ENCODE measurements around the gene ZNF775.
"Not testable (repeated sequence)": the region's sequence is repeated elsewhere in the genome, so short reads cannot be mapped to it uniquely, and the experiment has no call there.

The ZNF775 gene

DNA sequence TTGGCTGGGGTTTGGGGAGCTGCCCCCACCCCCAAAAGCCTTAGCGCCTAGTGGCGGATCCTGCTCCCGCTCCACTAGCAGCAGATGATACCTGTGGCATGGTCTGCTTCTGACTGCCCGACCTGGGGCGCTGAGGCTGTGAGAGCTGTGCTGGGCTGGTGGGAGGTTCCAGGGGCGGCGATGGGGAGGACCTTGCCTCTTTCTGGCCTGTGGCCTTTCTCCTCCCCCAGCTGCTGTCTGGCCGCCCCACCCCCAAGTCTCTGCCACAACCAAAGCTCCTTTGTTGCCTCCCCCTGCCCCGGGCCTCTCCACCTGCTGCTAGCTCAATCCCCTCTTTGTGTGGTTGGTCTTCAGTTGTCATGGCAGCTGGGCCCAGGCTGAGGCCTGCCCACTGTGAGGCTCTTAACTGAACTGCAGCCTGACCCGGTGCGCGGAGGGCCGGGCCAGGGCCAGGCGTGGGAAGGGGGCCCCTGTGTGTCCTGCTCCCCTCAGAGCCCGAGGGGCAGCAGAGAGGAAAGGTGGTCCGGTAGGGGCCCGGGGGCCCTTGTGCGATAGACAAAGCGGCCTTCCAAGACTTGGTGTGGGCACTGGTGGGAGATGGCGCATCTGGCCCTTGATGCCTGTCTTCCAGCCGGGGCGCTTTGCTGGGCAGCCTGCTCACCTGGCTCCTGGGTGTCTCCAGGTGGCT is 4.7 kb downstream of the ZNF775 start:
- peak; percentile 94 for DNase-seq

DNA sequence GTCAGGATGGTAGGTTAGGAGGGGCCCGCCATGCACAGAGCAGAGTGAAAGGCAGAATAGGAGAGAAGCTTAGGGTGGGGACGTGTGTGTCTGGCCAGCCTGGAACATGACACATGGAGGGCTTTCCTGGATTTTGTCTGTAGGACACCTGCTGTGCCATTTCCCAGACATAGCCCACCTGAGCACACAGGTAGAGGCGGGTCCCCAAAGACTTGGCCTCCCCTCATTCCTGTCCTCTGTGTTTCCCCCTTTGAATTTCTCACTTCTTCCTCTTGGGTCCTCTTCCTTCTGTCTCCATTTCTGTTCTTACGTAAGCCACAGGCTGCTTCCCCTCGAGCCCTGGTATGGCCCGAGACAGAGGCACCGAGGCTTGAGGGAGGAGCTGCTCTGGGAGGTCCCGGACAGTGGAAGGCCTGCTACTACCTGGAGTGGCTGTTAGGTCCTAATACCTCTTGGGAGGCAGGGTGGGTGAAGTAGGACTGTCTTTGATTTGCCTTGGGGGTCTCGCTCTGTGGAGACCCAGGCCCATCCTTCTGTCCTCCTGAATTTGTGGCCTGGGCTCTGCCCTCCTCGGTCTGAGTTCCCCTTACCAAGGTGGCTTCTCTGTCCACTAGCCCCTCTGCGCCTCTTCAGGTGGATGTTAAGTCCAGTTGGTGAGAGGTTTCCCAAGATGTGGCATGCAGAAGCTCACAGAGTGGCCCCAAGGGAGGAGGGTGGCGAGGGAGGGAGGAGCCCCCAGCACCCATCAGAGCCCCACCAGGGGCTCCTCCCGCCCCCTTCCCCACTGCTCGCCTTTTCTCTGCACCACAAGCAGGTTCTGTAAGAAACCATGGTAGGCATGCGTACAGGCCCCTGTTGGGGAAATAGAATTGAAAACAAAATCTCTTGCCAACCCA is 5.5 kb downstream of the ZNF775 start:
- no peak for DNase-seq

DNA sequence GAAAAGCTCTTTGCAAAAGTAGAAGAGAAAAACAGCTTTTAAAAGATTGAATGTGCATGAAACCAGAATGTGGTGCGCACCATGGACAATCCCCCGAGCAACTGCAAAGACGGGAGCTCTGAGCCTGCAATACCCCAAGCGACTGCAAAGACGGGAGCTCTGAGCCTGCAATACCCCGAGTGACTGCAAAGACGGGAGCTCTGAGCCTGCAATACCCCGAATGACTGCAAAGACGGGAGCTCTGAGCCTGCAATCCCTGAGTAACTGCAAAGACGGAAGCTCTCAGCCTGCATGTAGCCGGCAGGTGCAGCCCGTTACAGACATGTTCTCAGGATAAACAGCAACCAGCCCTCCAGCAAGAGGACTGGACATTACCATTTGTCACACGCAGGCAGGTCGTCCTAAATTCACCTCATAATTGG is 6.2 kb downstream of the ZNF775 start:
- peak; percentile 31 for DNase-seq

DNA sequence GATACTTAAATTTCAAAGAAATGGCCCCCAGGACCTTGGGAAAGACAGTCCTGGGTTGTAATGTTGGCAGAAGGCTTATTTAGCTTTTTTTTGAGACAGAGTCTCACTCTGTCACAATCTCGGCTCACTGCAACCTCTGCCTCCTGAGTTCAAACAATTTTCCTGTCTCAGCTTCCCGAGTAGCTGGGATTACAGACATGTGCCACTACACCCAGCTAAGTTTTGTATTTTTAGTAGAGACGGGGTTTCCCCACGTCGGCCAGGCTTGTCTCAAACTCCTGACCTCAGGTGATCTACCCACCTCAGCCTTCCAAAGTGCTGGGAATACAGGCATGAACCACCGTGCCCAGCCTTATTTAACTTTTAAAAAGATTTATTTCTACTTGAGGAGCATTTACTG is 6.8 kb downstream of the ZNF775 start:
- not testable (repeated sequence) for DNase-seq

DNA sequence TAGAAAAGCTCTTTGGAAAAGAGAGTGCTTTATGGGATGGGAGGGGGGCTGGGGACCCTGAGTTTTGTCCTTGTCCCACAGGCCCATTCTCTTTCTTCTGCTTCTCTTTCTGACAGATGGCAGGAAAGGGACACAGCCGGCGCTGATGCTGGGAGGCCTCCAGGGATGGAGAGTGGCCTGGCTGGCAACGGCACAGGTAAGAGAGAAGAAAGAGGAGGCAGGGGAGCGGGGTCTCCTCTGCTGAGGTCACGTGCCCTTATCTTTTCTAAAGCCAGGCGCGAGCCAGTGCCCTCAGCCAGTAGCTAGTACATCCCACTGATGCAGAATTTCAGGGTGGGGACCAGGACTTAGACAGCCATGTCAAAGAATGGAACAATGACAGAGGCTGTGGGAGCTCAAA is 9.2 kb downstream of the ZNF775 start:
- no peak for DNase-seq

DNA sequence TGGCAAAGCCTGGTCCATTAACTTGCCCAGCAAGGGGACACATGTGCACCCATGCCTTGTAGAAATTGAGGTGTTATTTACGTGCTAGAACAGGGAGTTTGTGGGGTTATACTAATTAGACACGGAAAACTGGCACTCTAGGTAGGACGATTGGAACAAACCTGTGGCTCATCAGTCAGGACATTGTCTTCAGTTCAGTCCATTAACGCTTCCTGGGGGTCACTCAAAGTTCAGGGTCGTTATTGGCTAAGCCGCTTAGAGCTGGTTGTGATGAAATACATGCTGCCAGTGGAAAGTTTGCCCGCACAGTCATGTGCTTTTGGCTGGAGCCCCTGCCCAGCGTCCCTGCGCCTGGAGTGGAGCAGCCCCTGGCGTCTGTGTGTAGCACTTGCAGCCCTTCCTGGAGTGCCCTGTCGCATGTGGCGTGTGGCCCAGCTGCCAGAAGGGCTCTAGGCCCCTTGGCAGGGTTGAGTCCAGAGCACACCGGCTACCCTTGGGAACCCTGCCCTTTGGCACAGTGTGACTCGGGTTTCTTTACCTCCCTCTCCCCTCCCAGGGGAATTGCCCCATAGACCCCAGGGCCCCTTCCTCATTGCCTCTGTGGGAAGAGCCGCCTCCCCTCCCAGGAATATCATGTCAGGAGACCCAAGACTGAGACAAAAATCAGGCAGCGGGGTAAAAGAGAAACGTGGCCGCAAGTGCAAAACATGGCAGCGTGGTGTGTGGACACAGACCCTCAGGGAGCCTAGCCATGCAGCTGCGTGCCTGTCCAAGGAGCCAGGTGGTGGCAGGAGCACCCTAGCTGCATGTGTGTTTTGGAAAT is 9.8 kb downstream of the ZNF775 start:
- peak; percentile 56 for DNase-seq

DNA sequence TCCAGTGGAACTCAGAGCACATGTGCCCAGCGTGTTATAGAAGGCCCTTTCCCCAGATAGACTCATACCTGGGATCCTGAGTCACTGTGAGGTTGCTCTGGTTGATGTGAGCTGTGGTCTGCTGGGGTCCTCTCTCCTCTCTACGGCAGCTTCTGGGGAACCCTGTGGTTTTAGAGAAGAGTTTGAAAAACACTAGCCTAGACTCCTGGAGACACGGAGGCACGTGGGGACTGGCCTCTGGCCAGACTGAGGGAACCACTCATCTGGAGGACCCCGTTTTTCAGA is 10.3 kb downstream of the ZNF775 start:
- DNase-seq, result no peak

DNA sequence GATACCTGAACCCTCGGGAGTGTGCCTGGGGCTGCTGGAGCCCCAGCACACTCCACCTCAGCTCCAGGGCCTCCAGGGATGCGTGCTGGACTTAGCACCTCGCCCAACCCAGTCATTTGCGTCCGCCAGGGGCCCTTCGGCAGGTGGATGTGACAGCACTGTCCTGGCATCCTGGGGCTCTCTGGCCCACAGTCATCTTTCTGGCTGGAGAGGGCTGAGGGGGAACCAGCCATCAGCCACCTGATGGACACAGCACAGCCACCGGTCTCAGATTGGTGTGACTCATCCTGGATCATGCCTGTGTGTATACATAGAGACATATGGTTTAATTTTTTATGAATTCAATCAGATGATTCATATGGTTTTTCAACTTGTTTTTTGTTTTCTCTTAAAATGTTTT is 11.1 kb downstream of the ZNF775 start:
- no peak for DNase-seq

DNA sequence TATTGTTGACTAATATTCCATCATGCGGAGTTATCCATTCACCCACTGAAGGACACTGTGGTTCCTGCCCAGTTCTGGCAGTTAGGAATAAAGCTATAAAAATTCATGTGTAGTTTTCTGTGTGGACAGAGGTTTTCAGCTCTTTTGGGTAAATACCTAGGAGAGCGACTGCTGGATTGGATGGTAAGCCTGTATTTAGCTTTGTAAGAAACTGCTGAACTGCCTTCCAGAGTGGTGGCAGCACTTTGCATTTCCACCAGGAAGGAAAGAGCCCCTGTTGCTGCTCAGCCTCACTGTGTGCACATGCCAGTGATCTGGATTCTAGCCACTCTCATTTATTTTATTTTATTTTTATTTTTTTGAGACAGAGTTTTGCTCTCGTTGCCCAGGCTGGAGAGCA is 14.2 kb downstream of the ZNF775 start:
- DNase-seq, result no peak

DNA sequence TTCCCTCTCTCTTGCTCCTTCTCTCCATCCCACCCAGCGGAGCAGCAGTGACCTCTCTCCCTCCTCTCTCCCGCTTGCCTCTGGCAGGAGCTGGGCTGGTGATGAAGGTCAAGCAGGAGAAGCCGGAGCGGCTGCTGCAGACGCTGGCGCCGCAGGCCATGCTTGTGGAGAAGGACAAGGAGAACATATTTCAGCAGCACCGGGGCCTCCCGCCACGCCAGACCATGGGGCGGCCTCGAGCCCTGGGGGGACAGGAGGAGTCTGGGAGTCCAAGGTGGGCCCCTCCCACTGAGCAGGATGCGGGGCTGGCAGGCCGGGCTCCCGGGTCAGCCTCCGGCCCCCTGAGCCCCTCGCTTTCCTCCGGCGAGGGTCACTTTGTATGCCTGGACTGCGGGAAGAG is 17.3 kb downstream of the ZNF775 start:
- no peak for DNase-seq

DNA sequence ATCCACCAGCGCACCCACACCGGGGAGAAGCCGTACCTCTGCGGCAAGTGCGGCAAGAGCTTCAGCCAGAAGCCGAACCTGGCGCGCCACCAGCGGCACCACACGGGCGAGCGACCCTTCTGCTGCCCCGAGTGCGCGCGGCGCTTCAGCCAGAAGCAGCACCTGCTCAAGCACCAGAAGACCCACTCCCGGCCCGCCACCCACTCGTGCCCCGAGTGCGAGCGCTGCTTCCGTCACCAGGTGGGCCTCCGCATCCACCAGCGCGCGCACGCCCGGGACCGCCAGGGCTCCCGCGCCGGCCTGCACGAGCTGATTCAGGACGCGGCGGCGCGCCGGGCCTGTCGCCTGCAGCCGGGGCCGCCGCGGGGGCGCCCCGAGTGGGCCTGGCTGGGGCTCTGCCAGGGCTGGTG is 17.7 kb downstream of the ZNF775 start:
- no peak for DNase-seq

DNA sequence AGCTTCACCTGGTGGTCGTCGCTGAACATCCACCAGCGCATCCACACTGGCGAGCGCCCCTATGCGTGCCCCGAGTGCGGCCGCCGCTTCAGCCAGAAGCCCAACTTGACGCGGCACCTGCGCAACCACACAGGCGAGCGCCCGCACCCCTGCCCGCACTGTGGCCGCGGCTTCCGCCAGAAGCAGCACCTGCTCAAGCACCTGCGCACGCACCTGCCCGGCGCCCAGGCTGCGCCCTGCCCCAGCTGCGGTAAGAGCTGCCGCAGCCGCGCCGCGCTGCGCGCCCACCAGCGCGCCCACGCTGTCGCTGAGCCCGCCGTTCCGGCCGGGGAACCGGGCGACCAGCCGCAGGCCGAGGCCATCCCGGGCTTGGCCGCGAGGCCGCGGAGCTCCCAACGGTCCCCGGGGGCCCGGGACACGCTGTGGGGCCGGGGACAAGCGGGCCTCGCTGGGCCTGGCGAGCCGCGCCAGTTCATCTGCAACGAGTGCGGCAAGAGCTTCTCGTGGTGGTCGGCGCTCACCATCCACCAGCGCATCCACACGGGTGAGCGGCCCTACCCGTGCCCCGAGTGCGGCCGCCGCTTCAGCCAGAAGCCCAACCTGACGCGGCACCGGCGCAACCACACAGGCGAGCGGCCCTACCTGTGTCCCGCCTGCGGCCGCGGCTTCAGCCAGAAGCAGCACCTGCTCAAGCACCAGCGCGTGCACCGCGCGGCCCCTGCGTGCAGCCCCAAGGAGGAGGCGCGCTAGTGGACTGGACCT is 18.4 kb downstream of the ZNF775 start:
- no peak for DNase-seq

DNA sequence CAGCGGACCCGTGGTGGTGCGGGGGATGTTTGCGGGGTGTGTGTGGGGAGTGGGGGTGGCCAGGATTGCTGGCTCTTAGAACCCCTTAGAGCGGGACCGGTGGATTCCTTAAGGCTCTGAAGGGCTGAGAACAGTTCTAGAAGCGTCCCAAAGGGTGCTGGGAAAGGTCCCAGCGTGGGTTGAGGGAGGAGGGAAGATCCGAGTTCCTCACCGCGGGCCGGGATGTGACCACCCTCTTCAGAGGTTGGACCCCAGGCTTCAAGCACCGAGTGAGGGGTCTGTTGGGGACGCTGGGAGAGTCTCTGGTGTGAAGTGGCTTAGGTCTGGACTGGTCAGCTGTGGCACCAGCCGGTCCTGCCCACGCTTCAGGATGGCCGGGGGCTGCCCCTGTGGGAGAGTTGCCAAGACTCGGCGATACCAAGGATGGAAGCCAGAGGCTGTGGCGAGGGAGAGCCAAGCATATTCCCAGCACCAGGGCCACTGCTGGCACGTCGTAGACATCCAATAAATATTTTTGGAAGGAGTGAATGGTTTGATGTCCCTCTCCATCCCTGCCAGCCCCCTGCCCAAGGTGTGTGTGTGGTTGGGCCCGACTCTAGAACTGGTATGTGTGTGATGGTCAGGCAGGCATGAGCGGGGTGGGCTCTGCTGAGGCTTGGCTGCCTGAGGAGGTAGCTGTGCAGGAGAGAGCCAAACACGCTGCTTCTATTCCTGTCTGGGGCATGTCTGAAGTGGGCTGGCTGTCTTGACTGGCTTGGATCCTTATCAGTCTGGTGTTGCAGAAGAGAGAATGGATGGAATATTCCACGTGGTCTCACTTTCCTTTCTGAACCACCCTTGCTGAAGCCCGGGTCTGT is 19.2 kb downstream of the ZNF775 start:
- DNase-seq, result no peak

DNA sequence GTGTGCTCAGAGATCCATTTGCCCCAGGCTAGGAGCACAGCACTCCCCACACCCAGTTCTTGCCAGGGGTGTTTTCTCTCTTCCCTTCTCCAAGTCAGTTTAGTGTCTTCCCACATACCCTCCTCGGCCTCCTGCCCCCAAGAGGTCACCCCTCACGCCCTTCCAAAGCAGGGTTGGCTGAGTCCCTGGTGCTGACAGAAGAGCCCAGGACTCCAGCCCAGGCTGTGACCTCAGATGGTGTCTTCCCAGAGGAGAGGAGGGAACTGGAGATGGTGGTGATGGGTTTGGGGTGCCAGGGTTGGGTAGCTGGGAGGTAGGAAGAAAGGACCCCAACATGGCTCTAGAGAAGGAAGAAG is 19.8 kb downstream of the ZNF775 start:
- no peak for DNase-seq

DNA sequence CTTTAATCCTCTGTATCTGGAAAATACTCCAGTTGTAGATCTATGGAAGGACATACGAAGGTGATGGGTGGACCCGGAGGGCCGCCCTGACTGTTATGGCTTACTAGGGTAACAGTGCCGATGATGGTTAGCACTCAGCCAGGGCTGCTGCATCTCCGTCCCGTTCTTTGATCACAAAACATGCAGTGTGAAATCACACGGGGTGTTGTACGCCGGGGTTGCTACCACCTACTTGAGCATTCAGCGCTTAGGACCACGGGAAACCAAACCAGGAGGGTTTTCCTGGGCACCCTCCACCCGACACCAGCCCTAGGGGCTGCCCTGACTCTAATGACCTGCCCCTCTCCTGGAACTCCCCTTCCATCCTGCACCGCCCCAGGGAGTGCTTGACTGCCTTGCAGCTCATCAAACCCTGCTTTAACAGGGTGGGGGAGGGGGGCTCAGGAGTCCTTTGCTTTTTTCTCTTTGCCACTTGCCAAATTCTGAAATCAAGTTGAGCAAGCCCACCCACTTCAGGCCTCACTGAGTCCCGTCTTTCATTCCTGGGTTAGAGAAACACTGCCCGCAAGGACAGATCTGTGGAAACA is 20.4 kb downstream of the ZNF775 start:
- no peak for DNase-seq

DNA sequence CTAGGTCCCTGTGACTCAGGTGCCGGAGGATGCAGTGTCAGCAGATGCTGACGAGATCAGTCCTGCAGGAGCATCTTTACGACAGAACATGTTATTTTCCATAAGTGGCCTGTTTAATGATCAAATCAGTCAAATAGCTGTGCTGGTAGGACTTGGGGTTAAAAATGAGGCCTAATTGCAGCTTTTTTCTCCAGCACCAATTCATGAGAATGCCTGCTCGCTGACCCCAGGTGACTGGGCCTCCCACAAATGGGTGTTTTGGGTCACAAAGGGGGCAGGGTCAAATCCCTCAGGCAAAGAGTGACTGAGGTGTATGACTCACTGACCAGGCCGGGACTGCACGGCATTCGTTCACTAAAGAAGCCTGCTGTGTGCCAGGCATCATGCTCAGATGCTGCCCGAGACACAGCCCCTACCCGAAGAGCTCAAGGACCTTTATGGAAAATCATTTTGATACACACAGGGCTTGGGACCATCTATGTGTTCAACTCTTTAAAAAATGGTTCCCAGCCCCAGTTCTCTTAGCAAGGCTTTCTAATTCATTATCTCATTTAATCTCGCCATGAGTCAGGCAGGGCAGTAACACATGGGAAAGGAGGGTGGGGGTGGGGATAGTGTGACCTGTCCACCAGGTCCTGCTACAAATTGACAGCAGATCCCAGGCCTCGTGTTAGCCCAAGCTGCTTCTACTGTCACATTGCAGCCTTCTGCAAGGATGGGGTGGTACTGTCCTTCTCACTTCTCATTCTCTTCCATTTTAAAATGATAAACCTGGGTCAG is 21.1 kb downstream of the ZNF775 start:
- DNase-seq, result no peak

DNA sequence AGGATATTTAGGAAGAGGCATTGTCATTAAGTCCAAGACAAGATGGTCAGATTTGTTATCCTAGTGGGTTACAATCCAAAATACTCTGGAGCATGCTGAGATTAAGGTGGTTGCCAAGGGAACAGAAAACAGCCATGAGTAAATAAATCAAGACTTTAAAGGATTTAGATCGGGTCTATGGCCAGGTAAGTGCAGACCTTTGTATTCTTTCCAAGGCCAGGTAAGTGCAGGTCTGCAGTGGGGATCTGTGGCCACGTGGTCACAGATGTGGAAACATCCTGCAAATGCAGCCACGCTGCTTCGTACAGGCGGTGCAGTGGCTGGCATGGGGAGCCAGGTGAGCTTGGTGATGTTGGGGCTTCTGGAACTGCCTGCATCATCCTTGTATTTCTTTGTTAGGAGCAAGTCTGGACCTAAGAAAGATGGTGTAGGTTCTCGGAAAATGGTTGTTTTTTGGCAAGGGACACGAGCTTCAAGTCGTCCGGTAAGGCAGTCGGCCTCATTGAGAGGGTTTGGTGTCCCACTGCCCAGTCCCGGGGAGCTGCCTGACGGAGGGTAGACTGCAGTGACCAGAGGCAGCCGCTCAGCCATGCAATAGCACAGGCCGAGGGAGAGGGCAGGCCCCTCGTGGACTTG is 21.8 kb downstream of the ZNF775 start:
- no peak for DNase-seq

DNA sequence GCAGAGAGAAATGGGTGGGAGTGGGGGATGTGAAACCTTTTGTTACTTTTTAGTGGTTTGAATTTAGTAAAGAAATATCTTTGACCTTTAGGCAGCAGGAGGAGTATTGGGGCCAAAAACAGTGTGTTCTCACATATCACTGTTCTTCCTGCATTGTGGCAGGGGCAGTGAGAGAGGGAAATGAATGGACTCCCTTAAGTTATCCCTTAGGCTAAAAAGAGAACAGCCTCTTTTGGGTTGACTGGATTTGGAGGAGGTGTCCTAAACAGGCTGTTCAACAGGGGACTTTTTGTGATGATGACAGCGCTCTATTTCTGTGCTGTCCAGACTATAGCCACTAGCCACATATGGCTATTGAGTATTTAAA is 22.3 kb downstream of the ZNF775 start:
- no peak for DNase-seq

DNA sequence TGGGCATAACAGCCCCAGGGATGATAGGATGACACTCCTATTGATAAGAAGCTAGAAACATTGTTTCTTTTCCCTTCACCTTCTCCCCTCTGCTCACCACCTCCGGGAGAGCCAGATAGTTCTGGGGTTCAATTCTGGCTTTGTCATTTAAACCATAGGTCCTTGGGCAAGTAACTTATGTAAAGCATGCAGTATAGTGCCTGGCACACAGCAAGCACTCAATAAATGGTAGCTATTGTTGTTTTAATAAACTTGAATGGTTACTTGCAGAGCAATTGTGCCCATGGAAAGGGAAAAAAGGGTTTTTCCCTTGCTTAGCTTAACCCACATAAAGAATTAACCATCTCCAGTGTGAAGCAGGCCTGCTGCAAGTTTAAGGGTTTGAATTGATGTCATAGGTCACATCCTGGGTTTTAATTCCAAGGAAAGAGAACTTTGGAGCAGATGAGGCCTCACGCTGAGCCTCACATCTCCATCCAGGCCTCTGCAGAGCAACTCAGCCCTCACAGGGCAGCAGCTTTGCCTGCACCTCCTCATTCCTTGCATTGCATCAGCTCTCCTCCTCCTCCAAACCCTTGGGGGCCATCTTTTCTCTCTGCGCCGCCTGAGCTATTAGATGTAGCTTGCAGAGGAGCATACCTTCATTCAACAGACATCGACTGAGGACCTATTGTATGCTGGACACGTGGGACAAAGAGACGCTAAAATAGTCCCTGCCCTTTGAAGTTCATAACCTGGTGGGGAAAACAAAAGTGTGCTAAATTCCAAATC is 22.9 kb downstream of the ZNF775 start:
- no peak for DNase-seq
